GM13977 (cell line): Measurements from ENCODE around the gene CDC25A.
"Not testable (repeated sequence)": the region's sequence is repeated elsewhere in the genome, so short reads cannot be mapped to it uniquely, and the experiment has no call there.

Experiments
- DNase-seq: peaks from one replicate; pipeline ENCODE4 v3.0.0; 2012; ENCODE audit warnings: low spot score
- CTCF ChIP-seq: IDR thresholded peaks from 2 replicates; pipeline ENCODE4 v1.5.1; 2012; ENCODE audit warnings: mild to moderate bottlenecking, control low read depth; ENCODE audit not compliant: insufficient read depth; ENCODE audit errors: extremely low read depth, missing control alignments
- in situ Hi-C: fragments of 300-500 bp; cut with MboI; formaldehyde crosslinking; loops from one replicate; pipeline ENCODE4 v1.12.0; 2022; ENCODE audit warnings: low sequenced_read_pairs, low pct_unique_long_range_greater_than_20kb, mixed read lengths, inconsistent platforms; ENCODE audit not compliant: unreplicated experiment

Gene CDC25A

GRCh38 chr3:48118928-48119327 is 69.3 kb downstream of the CDC25A start:
- no peak for TF ChIP-seq CTCF
- no peak for DNase-seq
- in situ Hi-C loops: no loop called here

GRCh38 chr3:48118322-48118721 is 69.9 kb downstream of the CDC25A start:
- in situ Hi-C loops: no loop called here
- TF ChIP-seq CTCF: no peak
- peak; percentile 9 for DNase-seq

GRCh38 chr3:48112813-48113212 is 75.4 kb downstream of the CDC25A start:
- in situ Hi-C loops: no loop called here
- no peak for DNase-seq
- TF ChIP-seq CTCF: no peak

- peak; percentile 77 for DNase-seq
- in situ Hi-C loops: not testable (repeated sequence)
Measured at GRCh38 chr3:48112108-48112791, 76.0 kb downstream of the CDC25A start.

GRCh38 chr3:48110463-48110862 is 77.8 kb downstream of the CDC25A start:
- no peak for DNase-seq
- TF ChIP-seq CTCF: no peak
- in situ Hi-C loops: no loop called here

- no peak for TF ChIP-seq CTCF
- DNase-seq: no peak
- in situ Hi-C loops: no loop called here
Measured at GRCh38 chr3:48107227-48107626, 81.0 kb downstream of the CDC25A start.
